ENCODE measurements around the gene MTCH2. TPM values are rescaled to one million over a fixed set of nuclear protein-coding genes. Genes with fewer than 3 reads are reported as not detected.
A peak's percentile ranks its signal among the peaks of the same experiment; 100 is the strongest.

MTCH2 gene
- total and polyA plus RNA-seq, 12 donors, result 22.0 to 176 (median 89.6) TPM

DNA sequence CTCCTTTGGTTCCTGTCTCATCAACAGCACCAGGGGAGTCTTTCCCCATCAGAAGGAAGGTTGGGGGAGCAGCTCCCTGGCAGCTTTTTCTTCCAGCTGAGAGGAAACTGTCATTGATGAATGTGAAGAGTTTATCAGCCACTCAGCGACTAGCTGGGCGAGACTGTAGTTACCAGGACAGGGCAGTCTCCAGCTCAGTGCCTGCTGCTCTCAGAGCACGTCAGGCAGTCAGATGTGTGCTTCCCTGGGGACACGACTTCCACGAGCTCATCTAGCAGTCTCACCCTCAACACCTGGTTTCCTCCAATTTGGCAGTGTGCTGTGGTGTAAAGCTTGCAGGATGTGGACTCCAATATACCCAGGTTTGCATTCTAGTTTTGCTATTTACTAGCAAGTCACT, 35.6 kb downstream of the MTCH2 start:
- DNase-seq, result no peak
- H3K36me3 ChIP-seq (replicated peaks in 1 of 2), result no peaks in the 10 kb centered on the region
- no peaks in the 10 kb centered on the region for H3K27me3 ChIP-seq
- no peak overlapping the region for H3K27ac ChIP-seq
- no peaks in the 10 kb centered on the region for H3K9me3 ChIP-seq (replicated peaks in 1 of 3)
- intact Hi-C loops (cut with DNase I), result no loop called here
- H3K4me1 ChIP-seq (replicated peaks in 1 of 2), result peaks cover 0 to 3% of the 10 kb centered on the region in 2 donors
- WGBS, 4 donors, result 45 to 63% (median 53%) methylated on average over 5 of the region's 5 CpGs
- no peak for TF ChIP-seq POLR2A (IDR thresholded peaks at IDR 0.05)
- TF ChIP-seq, protein P1, sequence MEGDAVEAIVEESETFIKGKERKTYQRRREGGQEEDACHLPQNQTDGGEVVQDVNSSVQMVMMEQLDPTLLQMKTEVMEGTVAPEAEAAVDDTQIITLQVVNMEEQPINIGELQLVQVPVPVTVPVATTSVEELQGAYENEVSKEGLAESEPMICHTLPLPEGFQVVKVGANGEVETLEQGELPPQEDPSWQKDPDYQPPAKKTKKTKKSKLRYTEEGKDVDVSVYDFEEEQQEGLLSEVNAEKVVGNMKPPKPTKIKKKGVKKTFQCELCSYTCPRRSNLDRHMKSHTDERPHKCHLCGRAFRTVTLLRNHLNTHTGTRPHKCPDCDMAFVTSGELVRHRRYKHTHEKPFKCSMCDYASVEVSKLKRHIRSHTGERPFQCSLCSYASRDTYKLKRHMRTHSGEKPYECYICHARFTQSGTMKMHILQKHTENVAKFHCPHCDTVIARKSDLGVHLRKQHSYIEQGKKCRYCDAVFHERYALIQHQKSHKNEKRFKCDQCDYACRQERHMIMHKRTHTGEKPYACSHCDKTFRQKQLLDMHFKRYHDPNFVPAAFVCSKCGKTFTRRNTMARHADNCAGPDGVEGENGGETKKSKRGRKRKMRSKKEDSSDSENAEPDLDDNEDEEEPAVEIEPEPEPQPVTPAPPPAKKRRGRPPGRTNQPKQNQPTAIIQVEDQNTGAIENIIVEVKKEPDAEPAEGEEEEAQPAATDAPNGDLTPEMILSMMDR (IDR thresholded peaks at IDR 0.05), result no peak
- no peak overlapping the region for H3K4me3 ChIP-seq

DNA sequence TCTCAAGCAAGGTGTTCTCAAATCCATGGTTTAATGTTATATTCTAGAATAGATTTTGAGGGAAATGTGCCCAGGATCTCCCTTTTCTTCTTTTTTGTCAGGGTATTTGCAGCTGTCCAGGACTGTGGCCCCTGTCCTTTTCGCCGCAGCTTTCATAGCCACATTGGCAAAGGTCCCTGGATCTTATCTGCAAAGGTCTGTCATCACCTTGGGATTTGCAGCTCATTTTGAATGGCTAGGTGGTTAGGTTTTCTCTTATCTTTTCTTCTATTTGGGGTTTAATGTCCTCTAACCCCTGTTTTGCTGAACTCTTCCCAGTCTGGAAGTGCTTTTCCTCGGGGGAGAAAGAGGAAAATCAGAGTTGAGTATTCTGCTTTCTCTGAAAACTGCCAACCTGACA, 36.4 kb downstream of the MTCH2 start:
- intact Hi-C loops (cut with DNase I), result no loop called here
- WGBS, 4 donors, result 46 to 57% (median 53%) methylated on average over 3 of the region's 3 CpGs
- Histone ChIP-seq H3K27me3 (no peaks in the 10 kb centered on the region), H3K4me1 (replicated peaks in 1 of 2) (peaks cover 0 to 3% of the 10 kb centered on the region in 2 donors), H3K4me3 (no peak overlapping the region), H3K36me3 (replicated peaks in 1 of 2) (no peaks in the 10 kb centered on the region), H3K27ac (no peak overlapping the region), H3K9me3 (replicated peaks in 1 of 3) (no peaks in the 10 kb centered on the region)
- TF ChIP-seq, protein P1 (IDR thresholded peaks at IDR 0.05), result no peak
- no peak for TF ChIP-seq POLR2A (IDR thresholded peaks at IDR 0.05)
- DNase-seq, result no peak

DNA sequence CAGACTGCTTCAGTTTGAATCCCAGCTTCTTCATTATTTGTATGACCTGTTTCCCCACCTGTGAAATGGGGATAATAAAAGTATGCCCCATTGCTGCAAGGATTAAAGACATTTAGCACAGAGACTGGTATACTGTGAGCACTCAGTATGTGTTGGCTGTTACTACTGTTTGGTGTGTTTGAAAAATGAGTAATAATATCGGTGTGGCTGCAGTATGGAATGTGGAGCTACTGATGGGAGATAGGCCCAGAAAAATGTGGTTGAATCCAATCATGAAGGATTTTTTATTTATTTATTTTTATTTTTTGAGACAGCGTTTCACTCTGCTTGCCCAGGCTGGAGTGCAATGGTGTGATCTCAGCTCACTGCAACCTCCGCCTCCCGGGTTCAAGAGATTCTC, 39.1 kb downstream of the MTCH2 start:
- no peaks in the 10 kb centered on the region for H3K36me3 ChIP-seq (replicated peaks in 1 of 2)
- no peak overlapping the region for H3K27ac ChIP-seq
- TF ChIP-seq, protein P1 (IDR thresholded peaks at IDR 0.05), result no peak
- TF ChIP-seq POLR2A (IDR thresholded peaks at IDR 0.05), result no peak
- no peak overlapping the region for H3K4me3 ChIP-seq
- intact Hi-C loops (cut with DNase I), result no loop called here
- 87 to 94% (median 90%) methylated on average over 4 of the region's 4 CpGs for WGBS, 4 donors
- H3K27me3 ChIP-seq, result no peaks in the 10 kb centered on the region
- peaks cover 0 to 3% of the 10 kb centered on the region in 2 donors for H3K4me1 ChIP-seq (replicated peaks in 1 of 2)
- no peaks in the 10 kb centered on the region for H3K9me3 ChIP-seq (replicated peaks in 1 of 3)
- DNase-seq, result no peak

DNA sequence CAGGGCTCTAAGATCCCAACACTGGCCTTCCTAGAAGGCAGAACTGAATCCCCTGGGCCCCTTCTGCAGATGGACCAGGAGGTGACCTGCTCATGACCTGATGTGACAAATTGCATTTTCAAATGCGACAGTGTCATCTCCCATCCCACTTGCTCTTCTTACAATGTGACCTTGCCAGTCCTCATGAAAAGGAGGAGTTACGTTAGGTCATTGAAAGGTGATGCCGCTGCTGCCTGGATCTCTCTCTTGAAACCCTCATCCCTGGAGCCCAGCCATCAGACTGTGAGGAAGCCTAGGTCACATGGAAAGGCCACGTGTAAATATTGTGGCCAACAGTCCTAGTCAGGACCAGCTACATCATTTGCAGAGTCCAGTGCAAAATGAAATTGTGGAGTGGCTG, 42.5 kb downstream of the MTCH2 start:
- Histone ChIP-seq H3K9me3 (replicated peaks in 1 of 3) (no peaks in the 10 kb centered on the region), H3K36me3 (replicated peaks in 1 of 2) (no peaks in the 10 kb centered on the region), H3K27me3 (no peaks in the 10 kb centered on the region), H3K27ac (no peak overlapping the region), H3K4me1 (replicated peaks in 1 of 2) (no peaks in the 10 kb centered on the region), H3K4me3 (no peak overlapping the region)
- intact Hi-C loops (cut with DNase I), result no loop called here
- TF ChIP-seq, protein P1 (IDR thresholded peaks at IDR 0.05), result no peak
- TF ChIP-seq POLR2A (IDR thresholded peaks at IDR 0.05), result no peak
- 32 to 45% (median 39%) methylated on average over 3 to 4 of the region's 4 CpGs for WGBS, 4 donors
- DNase-seq, result peak in 5 of 7 donors; percentile 48 to 75 (median 56)
